Astrocyte of the cerebellum (primary cell): Measurements from ENCODE around the gene GAS2L2.

Experiments
- DNase-seq: peaks from one replicate; pipeline ENCODE4 v3.0.0-alpha.2; 2011; ENCODE audit warnings: low read depth
- H3K4me3 ChIP-seq: 2 replicates; pipeline ENCODE4 v1.5.1; 2011; ENCODE audit warnings: mild to moderate bottlenecking, low read depth, low read length, moderate library complexity
- CTCF ChIP-seq: IDR thresholded peaks from 2 replicates; pipeline ENCODE4 v1.5.1; 2012; ENCODE audit warnings: low read length, low read depth, moderate library complexity, mild to moderate bottlenecking; ENCODE audit errors: missing control alignments
- in situ Hi-C: cut with HindIII; loops from 2 replicates; pipeline ENCODE4 v1.10.0; 2017; ENCODE audit warnings: low sequenced_read_pairs

The GAS2L2 gene

GRCh38 chr17:35752945-35753764 lies at the start of gene GAS2L2:
GAS2L2 (minus strand) TSS chr17:35753239; CDS start chr17:35752850, 389 bp downstream.
- no peak within 1 kb of the TSS for H3K4me3 ChIP-seq
- no peak for TF ChIP-seq CTCF
- in situ Hi-C loops = no loop called here
- no peak for DNase-seq

- TF ChIP-seq CTCF = no peak
- in situ Hi-C loops = no loop called here
- DNase-seq = peak; percentile 91
- no peak overlapping the region for H3K4me3 ChIP-seq
Observed at GRCh38 chr17:35801583-35802224, 48.7 kb upstream of the GAS2L2 start.

DNA sequence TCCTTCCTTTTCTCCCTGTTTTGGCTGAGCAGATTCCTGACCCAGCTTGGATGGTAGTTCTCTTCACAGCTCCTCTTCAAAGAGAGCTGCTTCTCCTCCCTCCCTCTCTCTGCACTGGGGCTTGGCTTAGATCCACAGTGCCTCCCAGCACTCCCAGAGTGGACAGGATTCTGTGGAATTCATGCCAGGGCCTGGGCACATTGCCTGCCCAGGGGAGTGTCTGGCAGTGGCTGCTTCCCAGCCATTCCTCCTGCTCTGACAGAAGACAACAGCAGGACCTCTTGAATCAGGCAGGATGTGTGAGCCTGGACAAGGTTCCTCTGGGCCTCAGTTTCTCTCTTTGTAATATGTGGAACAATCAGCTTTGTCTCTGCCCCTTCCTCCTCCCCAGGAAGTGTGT lies 46.9 kb upstream of the GAS2L2 start:
- no peak for TF ChIP-seq CTCF
- in situ Hi-C loops = no loop called here
- DNase-seq = no peak
- no peak overlapping the region for H3K4me3 ChIP-seq

GRCh38 chr17:35797918-35798317 lies 44.9 kb upstream of the GAS2L2 start:
- in situ Hi-C loops = no loop called here
- no peak for TF ChIP-seq CTCF
- no peak for DNase-seq
- no peak overlapping the region for H3K4me3 ChIP-seq

- DNase-seq = no peak
- in situ Hi-C loops = no loop called here
- no peak for TF ChIP-seq CTCF
- no peak overlapping the region for H3K4me3 ChIP-seq
Observed at GRCh38 chr17:35797370-35797769, 44.3 kb upstream of the GAS2L2 start.

- H3K4me3 ChIP-seq = no peak overlapping the region
- TF ChIP-seq CTCF = no peak
- no peak for DNase-seq
- in situ Hi-C loops = no loop called here
Observed at GRCh38 chr17:35796942-35797341, 43.9 kb upstream of the GAS2L2 start.
